Testis (tissue), 3 donors: Measurements from ENCODE around the gene KCNAB1. TPM values are rescaled to one million over a fixed set of nuclear protein-coding genes. Genes with fewer than 3 reads are reported as not detected.
"Not testable (repeated sequence)": the region's sequence is repeated elsewhere in the genome, so short reads cannot be mapped to it uniquely, and the experiment has no call there.

Experiments
- DNase-seq: peaks from one replicate; pipeline ENCODE4 v3.0.0-alpha.2; 2019
- H3K27ac ChIP-seq, 2 donors: fragments of 200-600 bp; sonication (generic); one replicate each; pipeline ENCODE4 v1.5.1; 2019
- H3K27me3 ChIP-seq: fragments of 200-600 bp; sonication (generic); one replicate; pipeline ENCODE4 v1.5.1; 2019
- H3K36me3 ChIP-seq: fragments of 200-600 bp; sonication (generic); one replicate; pipeline ENCODE4 v1.5.1; 2017; ENCODE audit warnings: low read depth; ENCODE audit errors: missing control alignments
- H3K4me1 ChIP-seq: fragments of 200-600 bp; sonication (generic); one replicate; pipeline ENCODE4 v1.5.1; 2019
- H3K4me3 ChIP-seq, 2 donors: fragments of 200-600 bp; sonication (generic); one replicate each; pipeline ENCODE4 v1.5.1; 2017 to 2019
- H3K9me3 ChIP-seq: fragments of 200-600 bp; sonication (generic); one replicate; pipeline ENCODE4 v1.5.1; 2017
- POLR2A ChIP-seq: fragments of 450-650 bp; IDR thresholded peaks from one replicate; pipeline ENCODE4 v1.6.1; 2017; ENCODE audit warnings: antibody characterized with exemption, mild to moderate bottlenecking, moderate library complexity
- WGBS, 2 donors: methylation state at CpG; one replicate each; pipeline ENCODE4 v1.1.5; 2018; 5-methylcytosine and 5-hydroxymethylcytosine counted together
- intact Hi-C: fragments of 100-400 bp; cut with DNase I; formaldehyde crosslinking; loops from one replicate; pipeline ENCODE4 v1.15.1; 2023; ENCODE audit warnings: low total_unique reads
- polyA plus RNA-seq: library from polyadenylated mRNA; stranded (reverse); fragments of 350-450 nt; fragmentation: Illumina TruSeq; extraction: RNeasy Lipid Tissue Mini Kit (QIAGEN cat#74804); gene quantifications from one replicate; pipeline ENCODE4 v1.2.3, GENCODE V29; 2014; ENCODE audit warnings: low read depth, low replicate concordance; ENCODE audit not compliant: insufficient read depth
- total RNA-seq, 2 donors: library from RNA; depleted of rRNA; stranded (reverse); fragments of >200 nt; gene quantifications; one replicate each; pipeline ENCODE4 v1.2.3, GENCODE V29; 2016
- TF ChIP-seq, protein P1 (sequence below), 3 experiments: fragments of 450-650 bp in 2 of 3; fragments of 200-600 bp in 1 of 3; sonication (generic) in 1 of 3; IDR thresholded peaks; one replicate each; pipeline ENCODE4 v1.5.1; 2016 to 2019; ENCODE audit warnings: antibody characterized with exemption in 3 of 3, mild to moderate bottlenecking in 2 of 3, moderate library complexity in 1 of 3

Gene KCNAB1
- total and polyA plus RNA-seq, 3 donors from 2014 or later: 3.8 to 8.9 (median 5.7) TPM

- peaks cover 13% of the 10 kb centered on the region for H3K4me1 ChIP-seq
- intact Hi-C loops: no loop called here
- no peaks in the 10 kb centered on the region for H3K9me3 ChIP-seq
- H3K27ac ChIP-seq: peak overlapping the region in 1 of 2 donors; percentile 50
- H3K27me3 ChIP-seq: no peaks in the 10 kb centered on the region
- H3K36me3 ChIP-seq: no peaks in the 10 kb centered on the region
- no peak for DNase-seq
- WGBS, 2 donors: 35 to 52% methylated on average over 3 of the region's 3 CpGs
- no peak overlapping the region for H3K4me3 ChIP-seq
- TF ChIP-seq POLR2A: no peak
- TF ChIP-seq, protein P1, sequence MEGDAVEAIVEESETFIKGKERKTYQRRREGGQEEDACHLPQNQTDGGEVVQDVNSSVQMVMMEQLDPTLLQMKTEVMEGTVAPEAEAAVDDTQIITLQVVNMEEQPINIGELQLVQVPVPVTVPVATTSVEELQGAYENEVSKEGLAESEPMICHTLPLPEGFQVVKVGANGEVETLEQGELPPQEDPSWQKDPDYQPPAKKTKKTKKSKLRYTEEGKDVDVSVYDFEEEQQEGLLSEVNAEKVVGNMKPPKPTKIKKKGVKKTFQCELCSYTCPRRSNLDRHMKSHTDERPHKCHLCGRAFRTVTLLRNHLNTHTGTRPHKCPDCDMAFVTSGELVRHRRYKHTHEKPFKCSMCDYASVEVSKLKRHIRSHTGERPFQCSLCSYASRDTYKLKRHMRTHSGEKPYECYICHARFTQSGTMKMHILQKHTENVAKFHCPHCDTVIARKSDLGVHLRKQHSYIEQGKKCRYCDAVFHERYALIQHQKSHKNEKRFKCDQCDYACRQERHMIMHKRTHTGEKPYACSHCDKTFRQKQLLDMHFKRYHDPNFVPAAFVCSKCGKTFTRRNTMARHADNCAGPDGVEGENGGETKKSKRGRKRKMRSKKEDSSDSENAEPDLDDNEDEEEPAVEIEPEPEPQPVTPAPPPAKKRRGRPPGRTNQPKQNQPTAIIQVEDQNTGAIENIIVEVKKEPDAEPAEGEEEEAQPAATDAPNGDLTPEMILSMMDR (IDR thresholded peaks at IDR 0.05): no peak
Observed at GRCh38 chr3:156131241-156131640, 10.9 kb downstream of the KCNAB1 start.

- Histone ChIP-seq H3K27me3 (no peaks in the 10 kb centered on the region), H3K4me1 (peaks cover 13% of the 10 kb centered on the region), H3K9me3 (no peaks in the 10 kb centered on the region), H3K36me3 (no peaks in the 10 kb centered on the region), H3K27ac (peak overlapping the region in 1 of 2 donors; percentile 50), H3K4me3 (no peak overlapping the region)
- TF ChIP-seq POLR2A: no peak
- TF ChIP-seq, protein P1 (IDR thresholded peaks at IDR 0.05): no peak
- intact Hi-C loops: no loop called here
- no peak for DNase-seq
Observed at GRCh38 chr3:156131799-156132198, 11.4 kb downstream of the KCNAB1 start.

DNA sequence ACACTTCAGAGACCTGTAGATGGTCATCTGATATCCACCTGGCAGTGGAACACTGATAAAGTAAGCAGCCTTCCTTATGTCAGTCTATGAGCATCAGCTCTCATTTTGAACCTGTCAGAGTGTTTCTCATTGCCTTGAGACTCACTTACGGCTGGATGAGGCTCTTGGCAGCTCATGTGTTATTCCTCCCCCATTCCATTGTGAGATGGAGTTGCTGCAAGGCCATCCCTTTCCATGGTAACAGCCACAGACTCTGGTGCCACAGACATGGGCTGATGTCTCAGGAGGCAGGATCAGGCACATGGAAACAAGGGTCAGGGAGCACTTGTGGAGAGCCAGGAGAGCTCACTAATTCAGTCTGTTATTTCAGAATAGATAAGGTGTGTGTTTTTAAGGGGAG lies 11.9 kb downstream of the KCNAB1 start:
- H3K27ac ChIP-seq: no peak overlapping the region
- peaks cover 13% of the 10 kb centered on the region for H3K4me1 ChIP-seq
- TF ChIP-seq POLR2A: no peak
- TF ChIP-seq, protein P1 (IDR thresholded peaks at IDR 0.05): no peak
- H3K27me3 ChIP-seq: no peaks in the 10 kb centered on the region
- no peaks in the 10 kb centered on the region for H3K36me3 ChIP-seq
- no peak for DNase-seq
- H3K9me3 ChIP-seq: no peaks in the 10 kb centered on the region
- WGBS, 2 donors: 23 to 58% methylated on average over 1 of the region's 1 CpG
- intact Hi-C loops: no loop called here
- no peak overlapping the region for H3K4me3 ChIP-seq

DNA sequence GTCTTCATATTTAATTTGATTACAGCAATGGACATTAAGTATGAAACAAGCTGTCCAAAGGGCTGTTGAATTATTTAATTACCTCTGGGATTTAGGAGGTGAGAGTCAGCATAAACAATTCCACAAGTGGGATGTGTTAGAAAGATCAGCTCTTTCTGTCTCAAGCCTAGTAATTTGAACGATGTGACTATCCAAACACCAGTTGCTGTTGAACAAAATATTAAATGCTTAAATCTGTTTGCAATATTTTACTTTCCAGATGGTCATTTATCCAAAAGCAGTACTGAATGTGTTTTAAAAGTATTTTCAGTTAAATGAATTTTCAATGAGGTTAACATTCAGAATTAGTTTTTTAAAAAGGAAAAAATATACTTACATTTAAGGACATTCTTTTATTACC lies 12.7 kb downstream of the KCNAB1 start:
- DNase-seq: no peak
- H3K27ac ChIP-seq: no peak overlapping the region
- no peak overlapping the region for H3K4me3 ChIP-seq
- no peaks in the 10 kb centered on the region for H3K36me3 ChIP-seq
- no peaks in the 10 kb centered on the region for H3K9me3 ChIP-seq
- no peak for TF ChIP-seq POLR2A
- TF ChIP-seq, protein P1 (IDR thresholded peaks at IDR 0.05): no peak
- intact Hi-C loops: no loop called here
- no peaks in the 10 kb centered on the region for H3K27me3 ChIP-seq
- peaks cover 13% of the 10 kb centered on the region for H3K4me1 ChIP-seq
- WGBS, 2 donors: 44 to 53% methylated on average over 1 of the region's 1 CpG

- WGBS, 2 donors: 82 to 86% methylated on average over 2 of the region's 2 CpGs
- Histone ChIP-seq H3K4me3 (no peak overlapping the region), H3K27me3 (no peaks in the 10 kb centered on the region), H3K9me3 (no peaks in the 10 kb centered on the region), H3K27ac (no peak overlapping the region), H3K4me1 (peaks cover 13% of the 10 kb centered on the region), H3K36me3 (no peaks in the 10 kb centered on the region)
- DNase-seq: no peak
- TF ChIP-seq, protein P1 (IDR thresholded peaks at IDR 0.05): no peak
- TF ChIP-seq POLR2A: no peak
- intact Hi-C loops: no loop called here
Observed at GRCh38 chr3:156135921-156136638, 15.7 kb downstream of the KCNAB1 start.

- WGBS, 2 donors: 82 to 87% methylated on average over 8 of the region's 8 CpGs
- H3K9me3 ChIP-seq, H3K27ac ChIP-seq, H3K27me3 ChIP-seq, intact Hi-C loops, H3K36me3 ChIP-seq, H3K4me1 ChIP-seq, DNase-seq, H3K4me3 ChIP-seq: not testable (repeated sequence)
Observed at GRCh38 chr3:156137397-156137796, 17.0 kb downstream of the KCNAB1 start.
